Progenitor cell of endocrine pancreas (in vitro differentiated cells): Measurements from ENCODE around the gene RASEF. TPM values are rescaled to one million over a fixed set of nuclear protein-coding genes. Genes with fewer than 3 reads are reported as not detected.

ENCODE experiments used
- DNase-seq: peaks from one replicate; pipeline ENCODE4 v3.0.0; 2021; ENCODE audit warnings: low spot score; ENCODE audit not compliant: unreplicated experiment
- H3K27ac Mint-ChIP-seq: 2 replicates; pipeline ENCODE4 v1.8.0; 2021; ENCODE audit warnings: mild to moderate bottlenecking, moderate library complexity, mixed read lengths
- H3K27me3 Mint-ChIP-seq: 2 replicates; pipeline ENCODE4 v1.8.0; 2021; ENCODE audit warnings: mixed read lengths
- H3K36me3 Mint-ChIP-seq: 2 replicates; pipeline ENCODE4 v1.8.0; 2022; ENCODE audit warnings: mixed read lengths; ENCODE audit not compliant: insufficient read depth
- H3K4me1 Mint-ChIP-seq: 2 replicates; pipeline ENCODE4 v1.8.0; 2021; ENCODE audit warnings: low read depth, mixed read lengths
- H3K4me3 Mint-ChIP-seq: 2 replicates; pipeline ENCODE4 v1.8.0; 2021; ENCODE audit warnings: low read depth, mild to moderate bottlenecking, moderate library complexity, mixed read lengths
- H3K9me3 Mint-ChIP-seq: 2 replicates; pipeline ENCODE4 v1.8.0; 2021; ENCODE audit warnings: low read depth, mixed read lengths
- CTCF ChIP-seq: fragments of 200-600 bp; sonication (generic); IDR thresholded peaks from one replicate; pipeline ENCODE4 v1.5.0; 2021; ENCODE audit warnings: antibody characterized with exemption, mild to moderate bottlenecking; ENCODE audit not compliant: unreplicated experiment
- total RNA-seq: library from RNA; stranded (reverse); gene quantifications from 2 replicates; pipeline ENCODE4 v1.2.1, GENCODE V29; 2021

RASEF gene
- total RNA-seq, 1 donor from 2014 or later, result 13.1 TPM

- no peaks in the 10 kb centered on the region for H3K4me1 Mint-ChIP-seq
- no peaks in the 10 kb centered on the region for H3K27me3 Mint-ChIP-seq
- DNase-seq, result no peak
- no peak overlapping the region for H3K4me3 Mint-ChIP-seq
- H3K9me3 Mint-ChIP-seq, result no peaks in the 10 kb centered on the region
- H3K27ac Mint-ChIP-seq, result no peak overlapping the region
- no peak for TF ChIP-seq CTCF
- H3K36me3 Mint-ChIP-seq, result peaks cover 11% of the 10 kb centered on the region
These were observed 38.3 kb downstream of the RASEF start for GRCh38 chr9:83024506-83025125.

GRCh38 chr9:83023151-83023550 lies 39.8 kb downstream of the RASEF start:
- H3K36me3 Mint-ChIP-seq, result peaks cover 19% of the 10 kb centered on the region
- H3K27ac Mint-ChIP-seq, result no peak overlapping the region
- no peak for TF ChIP-seq CTCF
- no peak overlapping the region for H3K4me3 Mint-ChIP-seq
- H3K9me3 Mint-ChIP-seq, result peaks cover 10% of the 10 kb centered on the region
- no peaks in the 10 kb centered on the region for H3K27me3 Mint-ChIP-seq
- no peaks in the 10 kb centered on the region for H3K4me1 Mint-ChIP-seq
- DNase-seq, result no peak

DNA sequence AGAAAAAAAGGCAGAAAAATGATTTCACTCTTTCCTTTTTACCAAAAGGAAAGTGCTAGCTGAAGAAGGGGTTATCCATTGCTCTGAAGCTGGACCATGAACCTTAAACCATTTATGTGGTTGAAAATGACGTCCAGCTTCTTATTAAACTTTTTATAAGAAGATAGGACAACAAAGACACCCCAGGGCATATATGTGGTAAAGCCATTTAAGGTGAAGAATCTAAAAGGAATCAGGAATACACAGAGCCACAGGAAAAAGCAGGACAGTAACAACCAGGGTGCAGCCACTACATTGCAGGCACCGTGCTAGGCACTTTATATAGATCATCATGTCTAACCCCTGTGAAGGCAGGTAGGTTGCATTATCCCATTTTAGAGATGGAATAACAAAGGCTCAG lies 42.1 kb downstream of the RASEF start:
- peaks cover 14% of the 10 kb centered on the region for H3K9me3 Mint-ChIP-seq
- peaks cover 25% of the 10 kb centered on the region for H3K36me3 Mint-ChIP-seq
- no peak for TF ChIP-seq CTCF
- no peak overlapping the region for H3K27ac Mint-ChIP-seq
- H3K27me3 Mint-ChIP-seq, result no peaks in the 10 kb centered on the region
- H3K4me1 Mint-ChIP-seq, result no peaks in the 10 kb centered on the region
- no peak overlapping the region for H3K4me3 Mint-ChIP-seq
- no peak for DNase-seq

GRCh38 chr9:83020327-83020726 lies 42.6 kb downstream of the RASEF start:
- TF ChIP-seq CTCF, result no peak
- no peaks in the 10 kb centered on the region for H3K27me3 Mint-ChIP-seq

DNA sequence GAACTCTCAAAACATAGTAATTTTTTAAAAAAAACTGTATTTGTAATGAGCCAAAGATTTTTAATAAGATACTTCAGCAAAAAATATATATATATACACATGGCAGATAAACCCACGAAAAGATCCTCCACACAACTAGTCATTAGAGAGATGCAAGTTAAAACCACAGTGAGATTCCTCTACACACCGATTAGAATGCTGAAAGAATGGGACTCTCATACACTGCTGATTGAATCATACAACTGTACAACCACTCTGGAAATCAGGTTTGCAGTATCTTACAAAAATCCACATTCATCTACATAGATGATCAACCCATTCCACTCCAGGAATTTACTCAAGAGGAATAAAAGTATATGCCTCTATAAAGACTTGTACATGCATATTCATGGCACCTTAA lies 43.7 kb downstream of the RASEF start:
- DNase-seq, result no peak
- Mint-ChIP-seq H3K4me3 (no peak overlapping the region), H3K36me3 (peaks cover 28% of the 10 kb centered on the region), H3K4me1 (no peaks in the 10 kb centered on the region), H3K27ac (no peak overlapping the region), H3K9me3 (peaks cover 14% of the 10 kb centered on the region), H3K27me3 (no peaks in the 10 kb centered on the region)
- no peak for TF ChIP-seq CTCF

More at GRCh38 chr9:83020327-83020726, 42.6 kb downstream of the RASEF start:
- no peak overlapping the region for H3K27ac Mint-ChIP-seq
- peaks cover 14% of the 10 kb centered on the region for H3K9me3 Mint-ChIP-seq
- H3K36me3 Mint-ChIP-seq, result peaks cover 25% of the 10 kb centered on the region
- H3K4me1 Mint-ChIP-seq, result no peaks in the 10 kb centered on the region
- H3K4me3 Mint-ChIP-seq, result no peak overlapping the region
- no peak for DNase-seq
